IMR-90 (cell line): Measurements from ENCODE around the gene CIB1. TPM values are rescaled to one million over a fixed set of nuclear protein-coding genes. Genes with fewer than 3 reads are reported as not detected.

Experiments used
- ATAC-seq: fragments of 200-7000 bp; cut with Tn5 transposase; 2 replicates; pipeline ENCODE4 v1.9.1; 2020; ENCODE audit warnings: low read depth, mild to moderate bottlenecking, moderate library complexity
- BruUV-seq: library from RNA; stranded (reverse); fragments of 400-500 nt; replicated peaks from 2 replicates; lab custom pipeline; 2021; lab: Mats Ljungman, UMichigan
- CTCF ChIA-PET: fragments of 300-600 bp; formaldehyde crosslinking; extraction: SDS; loops from one replicate; lab custom pipeline; 2021; ENCODE audit warnings: antibody characterized with exemption; lab: Yijun Ruan, JAX
- POLR2A ChIA-PET: fragments of 300-600 bp; sonication (Branson Sonifier 250); formaldehyde crosslinking; loops from one replicate; lab custom pipeline; 2022; ENCODE audit warnings: antibody characterized with exemption; ENCODE audit not compliant: unreplicated experiment; lab: Charles Lee
- DNase-seq: peaks from one replicate; pipeline ENCODE4 v3.0.0; 2013
- H2AFZ ChIP-seq: replicated peaks from 2 replicates; pipeline ENCODE3; 2013; ENCODE audit warnings: low read length, mild to moderate bottlenecking; ENCODE audit not compliant: poor library complexity
- H2AK5ac ChIP-seq: 2 replicates; pipeline ENCODE4 v1.6.1; 2013; ENCODE audit warnings: low read depth, low read length, inconsistent platforms
- H2AK9ac ChIP-seq: replicated peaks from 2 replicates; pipeline ENCODE3; 2013; ENCODE audit warnings: mild to moderate bottlenecking, low read depth, low read length, moderate library complexity; ENCODE audit not compliant: poor library complexity
- H2BK120ac ChIP-seq: 2 replicates; pipeline ENCODE4 v1.6.1; 2013; ENCODE audit warnings: low read depth, low read length, inconsistent platforms
- H2BK15ac ChIP-seq: 3 replicates; pipeline ENCODE4 v1.6.1; 2013; ENCODE audit warnings: low read depth, low read length, inconsistent platforms
- H2BK20ac ChIP-seq: 2 replicates; pipeline ENCODE4 v1.6.1; 2013; ENCODE audit warnings: low read depth, mild to moderate bottlenecking, inconsistent platforms, low read length, moderate library complexity
- H2BK5ac ChIP-seq: 2 replicates; pipeline ENCODE4 v1.6.1; 2013; ENCODE audit warnings: mild to moderate bottlenecking, low read depth, low read length, inconsistent platforms; ENCODE audit not compliant: poor library complexity, severe bottlenecking
- H3K14ac ChIP-seq: replicated peaks from 2 replicates; pipeline ENCODE4 v1.6.1; 2013; ENCODE audit warnings: low read depth, low read length, inconsistent platforms
- H3K18ac ChIP-seq: 2 replicates; pipeline ENCODE4 v1.6.1; 2013; ENCODE audit warnings: low read depth, low read length, control low read depth
- H3K23ac ChIP-seq: 2 replicates; pipeline ENCODE4 v1.6.1; 2013; ENCODE audit warnings: low read depth, low read length, inconsistent platforms
- H3K27ac ChIP-seq: 2 replicates; pipeline ENCODE4 v1.5.1; 2013; ENCODE audit warnings: mild to moderate bottlenecking, control low read depth, low read length; ENCODE audit not compliant: insufficient read depth
- H3K27me3 ChIP-seq: 2 replicates; pipeline ENCODE4 v1.6.1; 2013; ENCODE audit warnings: low read length; ENCODE audit not compliant: control insufficient read depth, insufficient read depth
- H3K36me3 ChIP-seq: 2 replicates; pipeline ENCODE4 v1.6.1; 2013; ENCODE audit warnings: low read length, mixed read lengths; ENCODE audit not compliant: control insufficient read depth, insufficient read depth
- H3K4ac ChIP-seq: 2 replicates; pipeline ENCODE4 v1.6.1; 2013; ENCODE audit warnings: low read depth, low read length, inconsistent platforms
- H3K4me1 ChIP-seq: 2 replicates; pipeline ENCODE4 v1.6.1; 2013; ENCODE audit warnings: low read length, mixed read lengths; ENCODE audit not compliant: control insufficient read depth, insufficient read depth
- H3K4me2 ChIP-seq: 2 replicates; pipeline ENCODE4 v1.6.1; 2013; ENCODE audit warnings: low read depth, mild to moderate bottlenecking, control low read depth, low read length, moderate library complexity
- H3K4me3 ChIP-seq: 2 replicates; pipeline ENCODE4 v1.5.1; 2013; ENCODE audit warnings: low read depth, mild to moderate bottlenecking, control low read depth, low read length, moderate library complexity; ENCODE audit not compliant: insufficient read depth
- H3K56ac ChIP-seq: 2 replicates; pipeline ENCODE4 v1.6.1; 2013; ENCODE audit warnings: low read length, inconsistent platforms; ENCODE audit not compliant: insufficient read depth; ENCODE audit errors: extremely low read depth
- H3K79me1 ChIP-seq, 2 experiments: 2 replicates each; pipeline ENCODE4 v1.6.1; 2013; ENCODE audit warnings: low read length in 2 of 2, inconsistent platforms in 1 of 2, low read depth in 1 of 2
- H3K9ac ChIP-seq: 2 replicates; pipeline ENCODE4 v1.6.1; 2013; ENCODE audit warnings: low read depth, low read length, control low read depth
- H3K9me1 ChIP-seq: 2 replicates; pipeline ENCODE4 v1.6.1; 2013; ENCODE audit warnings: low read length, inconsistent platforms; ENCODE audit not compliant: insufficient read depth
- H3K9me3 ChIP-seq: 2 replicates; pipeline ENCODE4 v1.6.1; 2013; ENCODE audit warnings: low read length; ENCODE audit not compliant: control insufficient read depth, insufficient read depth
- H4K20me1 ChIP-seq: 2 replicates; pipeline ENCODE4 v1.6.1; 2013; ENCODE audit warnings: low read length, inconsistent platforms; ENCODE audit not compliant: insufficient read depth
- H4K5ac ChIP-seq: 2 replicates; pipeline ENCODE4 v1.6.1; 2013; ENCODE audit warnings: mild to moderate bottlenecking, low read depth, low read length, control low read depth
- H4K8ac ChIP-seq, 2 experiments: 2 replicates each; pipeline ENCODE4 v1.6.1; 2013; ENCODE audit warnings: low read depth in 2 of 2, low read length in 2 of 2, control low read depth in 1 of 2, inconsistent platforms in 1 of 2
- H4K91ac ChIP-seq: 2 replicates; pipeline ENCODE4 v1.6.1; 2013; ENCODE audit warnings: low read depth, low read length, inconsistent platforms; ENCODE audit not compliant: insufficient read depth
- SMC3 ChIP-seq: fragments of 150-350 bp; IDR thresholded peaks from 2 replicates; pipeline ENCODE4 v1.6.1; 2016; ENCODE audit warnings: low read depth, mild to moderate bottlenecking, antibody characterized with exemption, low read length, moderate library complexity
- WGBS, 2 experiments: methylation state at CpG; one replicate each; pipeline versions ENCODE4 v1.1.5 to v1.1.7; 2013; ENCODE audit warnings: missing lambda C conversion rate in 2 of 2; ENCODE audit not compliant: insufficient read length in 1 of 2; ENCODE audit errors: extremely low coverage in 2 of 2; 5-methylcytosine and 5-hydroxymethylcytosine counted together
- dilution Hi-C: fragments of 300-500 bp; cut with HindIII; formaldehyde crosslinking; loops from one replicate; pipeline ENCODE4 v1.14.3; 2018; ENCODE audit warnings: low sequenced_read_pairs; ENCODE audit not compliant: unreplicated experiment
- in situ Hi-C: fragments of 300-500 bp; cut with MboI; formaldehyde crosslinking; loops from 3 replicates; pipeline ENCODE4 v1.14.3; 2019; ENCODE audit warnings: low sequenced_read_pairs, inconsistent platforms, mixed read lengths
- intact Hi-C: fragments of 100-400 bp; cut with micrococcal nuclease; formaldehyde crosslinking; loops from 2 replicates; pipeline ENCODE4 v1.10.0; 2022
- polyA plus RNA-seq, 3 experiments: library from polyadenylated mRNA; depleted of rRNA; stranded (reverse); fragments of >200 nt; gene quantifications; 2 replicates each; pipeline ENCODE4 v1.2.3, GENCODE V29; 2012; ENCODE audit warnings: low replicate concordance in 1 of 3
- total RNA-seq: library from RNA; depleted of rRNA; stranded (reverse); fragments of >200 nt; gene quantifications from 2 replicates; pipeline ENCODE4 v1.2.3, GENCODE V29; 2012
- TF ChIP-seq, protein P1 (sequence below): fragments of 150-350 bp; IDR thresholded peaks from 2 replicates; pipeline ENCODE4 v1.6.1; 2017; ENCODE audit warnings: mild to moderate bottlenecking, antibody characterized with exemption, low read length, low read depth

The CIB1 gene
- total and polyA plus RNA-seq, 2 of the 4 experiments (the other 2 are of a cell fraction) = 31.5 to 94.1 TPM

- H4K91ac ChIP-seq = no peak overlapping the region
- WGBS, 2 experiments = no CpG with 5 or more reads among the region's 8 CpGs
- no peak for ATAC-seq
- no peak overlapping the region for H2AK9ac ChIP-seq
- CTCF ChIA-PET = interaction anchor here (0.5 to 1.0 kb wide), 4 partner anchors 11 to 335 kb away, joined by 3 to 4 read pairs (median 3); partner anchors contain the start of gene SEMA4B
- H3K4me2 ChIP-seq = no peak overlapping the region
- H3K4me1 ChIP-seq = peaks cover 6% of the 10 kb centered on the region
- H2BK15ac ChIP-seq = no peak overlapping the region
- no peak overlapping the region for H3K4me3 ChIP-seq
- H3K9me1 ChIP-seq = peaks cover 2% of the 10 kb centered on the region
- no peak overlapping the region for H2AFZ ChIP-seq
- TF ChIP-seq, protein P1, sequence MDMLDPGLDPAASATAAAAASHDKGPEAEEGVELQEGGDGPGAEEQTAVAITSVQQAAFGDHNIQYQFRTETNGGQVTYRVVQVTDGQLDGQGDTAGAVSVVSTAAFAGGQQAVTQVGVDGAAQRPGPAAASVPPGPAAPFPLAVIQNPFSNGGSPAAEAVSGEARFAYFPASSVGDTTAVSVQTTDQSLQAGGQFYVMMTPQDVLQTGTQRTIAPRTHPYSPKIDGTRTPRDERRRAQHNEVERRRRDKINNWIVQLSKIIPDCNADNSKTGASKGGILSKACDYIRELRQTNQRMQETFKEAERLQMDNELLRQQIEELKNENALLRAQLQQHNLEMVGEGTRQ = no peak
- TF ChIP-seq SMC3 = peak; percentile 9; the same call in 1 of the 2 replicates
- H3K27me3 ChIP-seq = no peaks in the 10 kb centered on the region
- no peaks in the 10 kb centered on the region for H3K9me3 ChIP-seq
- no peak overlapping the region for H3K23ac ChIP-seq
- peaks cover 17 to 33% of the 10 kb centered on the region in 2 experiments; a peak in 3 of 4 replicates for H3K79me1 ChIP-seq
- no peak overlapping the region for H3K56ac ChIP-seq
- no peak overlapping the region for H3K18ac ChIP-seq
- H2BK120ac ChIP-seq = no peak overlapping the region
- H4K5ac ChIP-seq = no peak overlapping the region
- H3K14ac ChIP-seq = no peak overlapping the region
- POLR2A ChIA-PET = interaction anchor here (0.5 to 0.6 kb wide), 2 partner anchors 22 kb away, joined by 3 to 6 read pairs; no protein-coding TSS in a partner anchor
- no peak overlapping the region for H2AK5ac ChIP-seq
- no peak overlapping the region for H3K4ac ChIP-seq
- in situ Hi-C loops (loop anchor here (5.0 kb wide), 1 partner anchor 52 kb away; no protein-coding TSS in a partner anchor), dilution Hi-C loops (no loop called here), intact Hi-C loops (no loop called here)
- no TSS peak for BruUV-seq
- peaks cover 4% of the 10 kb centered on the region; the same call in 1 of the 2 replicates for H3K36me3 ChIP-seq
- no peak overlapping the region for H3K9ac ChIP-seq
- no peak overlapping the region for H2BK20ac ChIP-seq
- no peak overlapping the region for H3K27ac ChIP-seq
- no peaks in the 10 kb centered on the region; the same call in 1 of the 2 replicates for H4K20me1 ChIP-seq
- no peak overlapping the region for H2BK5ac ChIP-seq
- no peak for DNase-seq
- peak overlapping the region in 1 of 2 experiments; percentile 30; a peak in 1 of 4 replicates for H4K8ac ChIP-seq
Observed at GRCh38 chr15:90214553-90215196, 19.1 kb downstream of the CIB1 start.
